Mesenchymal stem cell (in vitro differentiated cells and primary cell): Measurements from ENCODE around the gene SPATA2.

Source experiments
- DNase-seq: peaks from one replicate; pipeline ENCODE4 v3.0.0-alpha.2; 2013
- H2AFZ ChIP-seq: one replicate; pipeline ENCODE4 v1.6.1; 2013; ENCODE audit warnings: low read depth, mild to moderate bottlenecking, control low read depth, inconsistent platforms, low read length, moderate library complexity
- H2AK5ac ChIP-seq: 2 replicates; pipeline ENCODE4 v1.6.1; 2013; ENCODE audit warnings: low read length, moderate library complexity, mild to moderate bottlenecking, inconsistent platforms; ENCODE audit not compliant: severe bottlenecking
- H2BK120ac ChIP-seq: one replicate; pipeline ENCODE4 v1.6.1; 2013; ENCODE audit warnings: low read depth, mild to moderate bottlenecking, inconsistent platforms, low read length, moderate library complexity
- H2BK12ac ChIP-seq, 2 experiments: one replicate each; pipeline ENCODE4 v1.6.1; 2013; ENCODE audit warnings: inconsistent platforms in 2 of 2, low read length in 2 of 2, mild to moderate bottlenecking in 2 of 2, moderate library complexity in 2 of 2, control low read depth in 1 of 2
- H2BK15ac ChIP-seq: one replicate; pipeline ENCODE4 v1.6.1; 2013; ENCODE audit warnings: mild to moderate bottlenecking, low read depth, inconsistent platforms; ENCODE audit not compliant: poor library complexity, severe bottlenecking
- H2BK5ac ChIP-seq: 2 replicates; pipeline ENCODE4 v1.6.1; 2013; ENCODE audit warnings: low read depth, mild to moderate bottlenecking, low read length, control low read depth, inconsistent platforms; ENCODE audit not compliant: poor library complexity, severe bottlenecking
- H3K14ac ChIP-seq, 2 experiments: one replicate each; pipeline ENCODE4 v1.6.1; 2013; ENCODE audit warnings: inconsistent platforms in 2 of 2, low read length in 2 of 2, control low read depth in 1 of 2, mild to moderate bottlenecking in 1 of 2, moderate library complexity in 1 of 2
- H3K18ac ChIP-seq, 2 experiments: one replicate each; pipeline ENCODE4 v1.6.1; 2013; ENCODE audit warnings: inconsistent platforms in 2 of 2, low read length in 2 of 2, control low read depth in 1 of 2, low read depth in 1 of 2, mild to moderate bottlenecking in 1 of 2
- H3K23ac ChIP-seq, 2 experiments: one replicate each; pipeline ENCODE4 v1.6.1; 2013; ENCODE audit warnings: inconsistent platforms in 2 of 2, low read length in 2 of 2, mild to moderate bottlenecking in 2 of 2, moderate library complexity in 2 of 2, control low read depth in 1 of 2
- H3K27ac ChIP-seq: 2 replicates; pipeline ENCODE4 v1.5.1; 2013; ENCODE audit warnings: mild to moderate bottlenecking, moderate library complexity, low read length, control low read depth, inconsistent platforms; ENCODE audit not compliant: poor library complexity, severe bottlenecking
- H3K27me3 ChIP-seq, 2 experiments: 2 replicates each; pipeline versions ENCODE4 v1.6.1 to v1.7.0; 2013; ENCODE audit warnings: low read length in 2 of 2, mild to moderate bottlenecking in 2 of 2, moderate library complexity in 2 of 2, control low read depth in 1 of 2, inconsistent platforms in 1 of 2; ENCODE audit not compliant: control insufficient read depth in 1 of 2, insufficient read depth in 1 of 2
- H3K36me3 ChIP-seq, 2 experiments: 2 replicates each; pipeline versions ENCODE4 v1.6.1 to v1.7.0; 2013; ENCODE audit warnings: low read length in 2 of 2, control low read depth in 1 of 2, inconsistent platforms in 1 of 2, low read depth in 1 of 2, mild to moderate bottlenecking in 1 of 2; ENCODE audit not compliant: insufficient read depth in 2 of 2, control insufficient read depth in 1 of 2
- H3K4ac ChIP-seq, 2 experiments: one replicate each; pipeline ENCODE4 v1.6.1; 2013; ENCODE audit warnings: inconsistent platforms in 2 of 2, low read length in 2 of 2, mild to moderate bottlenecking in 2 of 2, moderate library complexity in 2 of 2, control low read depth in 1 of 2, low read depth in 1 of 2
- H3K4me1 ChIP-seq: 2 replicates; pipeline ENCODE4 v1.6.1; 2013; ENCODE audit warnings: low read depth, low read length, control low read depth; ENCODE audit not compliant: control insufficient read depth, insufficient read depth
- H3K4me2 ChIP-seq: 2 replicates; pipeline ENCODE4 v1.6.1; 2013; ENCODE audit warnings: low read length, mild to moderate bottlenecking, inconsistent platforms; ENCODE audit not compliant: poor library complexity, severe bottlenecking
- H3K4me3 ChIP-seq, 2 experiments: 2 replicates each; pipeline versions ENCODE4 v1.5.1 to v1.7.0; 2013; ENCODE audit warnings: low read length in 2 of 2, mild to moderate bottlenecking in 2 of 2, control low read depth in 1 of 2, low read depth in 1 of 2; ENCODE audit not compliant: insufficient read depth in 1 of 2
- H3K79me1 ChIP-seq: replicated peaks from 2 replicates; pipeline ENCODE4 v1.6.1; 2013; ENCODE audit warnings: mild to moderate bottlenecking, control low read depth, low read length, inconsistent platforms; ENCODE audit not compliant: poor library complexity, severe bottlenecking
- H3K9ac ChIP-seq: 2 replicates; pipeline ENCODE4 v1.7.0; 2013; ENCODE audit warnings: mild to moderate bottlenecking, low read length, moderate library complexity
- H3K9me3 ChIP-seq: 2 replicates; pipeline ENCODE4 v1.7.0; 2013; ENCODE audit warnings: mild to moderate bottlenecking, low read length; ENCODE audit not compliant: control insufficient read depth
- H4K8ac ChIP-seq: one replicate; pipeline ENCODE4 v1.6.1; 2013; ENCODE audit warnings: inconsistent platforms, mild to moderate bottlenecking, low read length, moderate library complexity
- H4K91ac ChIP-seq: one replicate; pipeline ENCODE4 v1.6.1; 2013; ENCODE audit warnings: mild to moderate bottlenecking, low read length, inconsistent platforms
- WGBS: methylation state at CpG from one replicate; pipeline ENCODE4 v1.1.7; 2013; ENCODE audit warnings: mixed read lengths; 5-methylcytosine and 5-hydroxymethylcytosine counted together

Gene SPATA2

GRCh38 chr20:49868964-49869363 lies 46.4 kb downstream of the SPATA2 start:
- Histone ChIP-seq H2AK5ac (no peak overlapping the region), H2BK120ac (no peak overlapping the region), H3K27me3 (no peaks in the 10 kb centered on the region), H3K4me1 (peaks cover 2% of the 10 kb centered on the region), H3K14ac (no peak overlapping the region), H4K8ac (no peak overlapping the region), H3K9me3 (no peaks in the 10 kb centered on the region), H3K36me3 (peaks cover 18 to 43% of the 10 kb centered on the region in 2 experiments), H3K18ac (no peak overlapping the region), H3K23ac (no peak overlapping the region), H3K4me3 (no peak overlapping the region), H2BK15ac (no peak overlapping the region), H3K4ac (no peak overlapping the region), H3K79me1 (no peaks in the 10 kb centered on the region), H2BK5ac (no peak overlapping the region), H2BK12ac (no peak overlapping the region), H3K27ac (no peak overlapping the region), H3K9ac (no peak overlapping the region), H2AFZ (no peak overlapping the region), H4K91ac (no peak overlapping the region), H3K4me2 (no peak overlapping the region)
- DNase-seq = no peak
- WGBS = 97% methylated on average over 4 of the region's 5 CpGs

GRCh38 chr20:49868538-49868937 lies 46.8 kb downstream of the SPATA2 start:
- no peak for DNase-seq
- no peak overlapping the region for H3K27ac ChIP-seq
- H3K14ac ChIP-seq = no peak overlapping the region
- H2BK5ac ChIP-seq = no peak overlapping the region
- no peak overlapping the region for H3K4ac ChIP-seq
- H3K4me1 ChIP-seq = peaks cover 2% of the 10 kb centered on the region
- H2BK15ac ChIP-seq = no peak overlapping the region
- peaks cover 18 to 43% of the 10 kb centered on the region in 2 experiments for H3K36me3 ChIP-seq
- no peak overlapping the region for H3K23ac ChIP-seq
- H2BK12ac ChIP-seq = no peak overlapping the region
- H2BK120ac ChIP-seq = no peak overlapping the region
- H3K9me3 ChIP-seq = no peaks in the 10 kb centered on the region
- no peak overlapping the region for H2AFZ ChIP-seq
- no peak overlapping the region for H3K4me2 ChIP-seq
- H3K18ac ChIP-seq = no peak overlapping the region
- no peak overlapping the region for H3K9ac ChIP-seq
- H4K91ac ChIP-seq = no peak overlapping the region
- WGBS = 96% methylated on average over 3 of the region's 3 CpGs
- no peak overlapping the region for H3K4me3 ChIP-seq
- H3K27me3 ChIP-seq = no peaks in the 10 kb centered on the region
- H4K8ac ChIP-seq = no peak overlapping the region
- H2AK5ac ChIP-seq = no peak overlapping the region
- no peaks in the 10 kb centered on the region for H3K79me1 ChIP-seq

- 85% methylated on average over 8 of the region's 9 CpGs for WGBS
- Histone ChIP-seq H3K4me3 (no peak overlapping the region), H3K27ac (no peak overlapping the region), H4K8ac (no peak overlapping the region), H3K18ac (no peak overlapping the region), H2AK5ac (no peak overlapping the region), H3K36me3 (peaks cover 18 to 43% of the 10 kb centered on the region in 2 experiments), H2BK15ac (no peak overlapping the region), H2BK5ac (no peak overlapping the region), H2BK12ac (no peak overlapping the region), H3K4me1 (peaks cover 2% of the 10 kb centered on the region), H3K23ac (no peak overlapping the region), H3K4me2 (no peak overlapping the region), H3K9ac (no peak overlapping the region), H2BK120ac (no peak overlapping the region), H3K14ac (no peak overlapping the region), H3K27me3 (no peaks in the 10 kb centered on the region), H3K4ac (no peak overlapping the region), H4K91ac (no peak overlapping the region), H3K79me1 (no peaks in the 10 kb centered on the region), H3K9me3 (no peaks in the 10 kb centered on the region), H2AFZ (no peak overlapping the region)
- DNase-seq = no peak
Measured at GRCh38 chr20:49867453-49868215, 47.7 kb downstream of the SPATA2 start.

- no peak overlapping the region for H3K27ac ChIP-seq
- H3K36me3 ChIP-seq = peaks cover 14 to 41% of the 10 kb centered on the region in 2 experiments
- H3K4ac ChIP-seq = no peak overlapping the region
- no peak overlapping the region for H3K4me2 ChIP-seq
- no peak overlapping the region for H3K23ac ChIP-seq
- no peak overlapping the region for H2AFZ ChIP-seq
- H2BK15ac ChIP-seq = no peak overlapping the region
- H3K4me3 ChIP-seq = peak overlapping the region in 1 of 2 experiments; percentile 47
- no peak overlapping the region for H4K91ac ChIP-seq
- 95% methylated on average over 7 of the region's 8 CpGs for WGBS
- no peak overlapping the region for H2AK5ac ChIP-seq
- H2BK12ac ChIP-seq = no peak overlapping the region
- H3K9ac ChIP-seq = peak overlapping the region; percentile 81
- H3K79me1 ChIP-seq = no peaks in the 10 kb centered on the region
- no peak overlapping the region for H2BK120ac ChIP-seq
- H3K27me3 ChIP-seq = no peaks in the 10 kb centered on the region
- H2BK5ac ChIP-seq = no peak overlapping the region
- H3K9me3 ChIP-seq = no peaks in the 10 kb centered on the region
- no peak overlapping the region for H3K14ac ChIP-seq
- H3K4me1 ChIP-seq = peaks cover 2% of the 10 kb centered on the region
- DNase-seq = no peak
- H3K18ac ChIP-seq = no peak overlapping the region
- H4K8ac ChIP-seq = no peak overlapping the region
Measured at GRCh38 chr20:49866051-49866450, 49.3 kb downstream of the SPATA2 start.
